ENCODE results near the gene CNOT8. TPM values are rescaled to one million over a fixed set of nuclear protein-coding genes. Genes with fewer than 3 reads are reported as not detected.
"Not testable (repeated sequence)": the region's sequence is repeated elsewhere in the genome, so short reads cannot be mapped to it uniquely, and the experiment has no call there.

Gene CNOT8
- total RNA-seq, 1 donor from 2014 or later: 37.0 TPM

GRCh38 chr5:154901913-154902312, 43.5 kb downstream of the CNOT8 start:
- no peak overlapping the region for H3K27ac Mint-ChIP-seq (ENCODE audit: unreplicated experiment)
- TF ChIP-seq CTCF (IDR thresholded peaks at IDR 0.05): no peak
- H3K9me3 Mint-ChIP-seq (ENCODE audit: low read depth): no peaks in the 10 kb centered on the region
- no peak overlapping the region for H3K4me3 Mint-ChIP-seq (ENCODE audit: unreplicated experiment)
- no peaks in the 10 kb centered on the region for H3K27me3 Mint-ChIP-seq (ENCODE audit: low read depth)
- no peak for DNase-seq (ENCODE audit: low spot score)
- peaks cover 34% of the 10 kb centered on the region for H3K36me3 Mint-ChIP-seq (ENCODE audit: low read depth)
- H3K4me1 Mint-ChIP-seq (ENCODE audit: low read depth): peaks cover 10% of the 10 kb centered on the region

DNA sequence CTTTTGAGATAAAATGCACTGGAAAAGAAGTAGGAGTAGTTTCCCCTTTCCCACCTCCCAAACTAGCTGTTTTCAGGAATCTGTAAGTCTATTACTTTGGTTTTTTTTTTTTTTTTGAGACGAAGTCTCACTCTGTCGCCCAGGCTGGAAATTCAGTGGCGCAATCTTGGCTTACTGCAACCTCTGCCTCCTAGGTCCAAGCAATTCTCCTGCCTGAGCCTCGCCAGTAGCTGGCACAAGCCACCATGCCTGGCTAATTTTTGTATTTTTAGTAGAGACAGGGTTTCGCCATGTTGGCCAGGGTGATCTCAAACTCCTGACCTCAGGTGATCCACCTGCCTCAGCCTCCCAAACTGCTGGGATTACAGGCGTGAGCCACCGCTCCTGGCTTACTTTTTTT, 47.2 kb downstream of the CNOT8 start:
- H3K36me3 Mint-ChIP-seq (ENCODE audit: low read depth): peaks cover 34% of the 10 kb centered on the region
- H3K9me3 Mint-ChIP-seq (ENCODE audit: low read depth); H3K27ac Mint-ChIP-seq (ENCODE audit: unreplicated experiment); H3K27me3 Mint-ChIP-seq (ENCODE audit: low read depth); H3K4me3 Mint-ChIP-seq (ENCODE audit: unreplicated experiment); DNase-seq (ENCODE audit: low spot score): not testable (repeated sequence)
- peaks cover 10% of the 10 kb centered on the region for H3K4me1 Mint-ChIP-seq (ENCODE audit: low read depth)

DNA sequence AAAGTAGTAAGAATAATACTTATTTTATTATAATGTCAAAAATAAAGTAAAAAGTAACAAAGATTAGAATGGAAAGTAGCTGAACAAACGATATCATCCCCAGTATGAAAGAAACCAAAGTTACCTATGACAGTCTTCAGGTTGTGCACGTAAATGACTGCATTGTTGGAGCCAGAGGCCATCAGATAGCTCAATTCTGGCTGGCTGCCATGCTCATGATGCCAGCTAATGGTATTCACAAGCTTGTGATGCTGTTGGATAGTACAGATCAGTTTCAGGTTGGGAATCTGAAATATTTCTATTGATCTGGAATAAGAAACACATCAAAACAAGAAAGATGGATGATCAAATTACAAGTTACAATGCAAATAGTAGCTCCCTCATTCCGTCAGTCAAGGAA, 58.4 kb downstream of the CNOT8 start:
- Mint-ChIP-seq H3K4me3 (ENCODE audit: unreplicated experiment) (no peak overlapping the region), H3K9me3 (ENCODE audit: low read depth) (no peaks in the 10 kb centered on the region), H3K27me3 (ENCODE audit: low read depth) (no peaks in the 10 kb centered on the region), H3K4me1 (ENCODE audit: low read depth) (no peaks in the 10 kb centered on the region), H3K27ac (ENCODE audit: unreplicated experiment) (no peak overlapping the region), H3K36me3 (ENCODE audit: low read depth) (peaks cover 24% of the 10 kb centered on the region)
- no peak for DNase-seq (ENCODE audit: low spot score)
- TF ChIP-seq CTCF (IDR thresholded peaks at IDR 0.05): no peak

DNA sequence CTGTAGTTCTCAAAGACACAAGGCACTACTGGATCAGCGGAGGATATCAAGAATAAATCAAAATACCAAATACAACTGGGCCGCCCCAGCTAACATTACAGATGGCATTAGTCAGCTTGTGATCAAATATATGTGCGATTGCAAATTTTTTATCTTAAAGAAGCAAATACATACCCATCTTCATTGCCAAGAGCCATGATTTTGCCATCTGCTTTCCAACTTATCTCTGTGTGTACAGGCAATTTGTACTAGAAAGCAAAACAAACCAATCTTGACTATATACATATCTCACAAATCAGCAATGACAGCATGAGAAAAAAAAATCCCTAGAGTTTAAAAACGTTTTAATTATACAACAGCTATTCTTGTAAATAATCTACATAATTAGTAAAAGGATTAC, 59.3 kb downstream of the CNOT8 start:
- Mint-ChIP-seq H3K36me3 (ENCODE audit: low read depth) (peaks cover 17% of the 10 kb centered on the region), H3K9me3 (ENCODE audit: low read depth) (no peaks in the 10 kb centered on the region), H3K4me3 (ENCODE audit: unreplicated experiment) (no peak overlapping the region)

DNA sequence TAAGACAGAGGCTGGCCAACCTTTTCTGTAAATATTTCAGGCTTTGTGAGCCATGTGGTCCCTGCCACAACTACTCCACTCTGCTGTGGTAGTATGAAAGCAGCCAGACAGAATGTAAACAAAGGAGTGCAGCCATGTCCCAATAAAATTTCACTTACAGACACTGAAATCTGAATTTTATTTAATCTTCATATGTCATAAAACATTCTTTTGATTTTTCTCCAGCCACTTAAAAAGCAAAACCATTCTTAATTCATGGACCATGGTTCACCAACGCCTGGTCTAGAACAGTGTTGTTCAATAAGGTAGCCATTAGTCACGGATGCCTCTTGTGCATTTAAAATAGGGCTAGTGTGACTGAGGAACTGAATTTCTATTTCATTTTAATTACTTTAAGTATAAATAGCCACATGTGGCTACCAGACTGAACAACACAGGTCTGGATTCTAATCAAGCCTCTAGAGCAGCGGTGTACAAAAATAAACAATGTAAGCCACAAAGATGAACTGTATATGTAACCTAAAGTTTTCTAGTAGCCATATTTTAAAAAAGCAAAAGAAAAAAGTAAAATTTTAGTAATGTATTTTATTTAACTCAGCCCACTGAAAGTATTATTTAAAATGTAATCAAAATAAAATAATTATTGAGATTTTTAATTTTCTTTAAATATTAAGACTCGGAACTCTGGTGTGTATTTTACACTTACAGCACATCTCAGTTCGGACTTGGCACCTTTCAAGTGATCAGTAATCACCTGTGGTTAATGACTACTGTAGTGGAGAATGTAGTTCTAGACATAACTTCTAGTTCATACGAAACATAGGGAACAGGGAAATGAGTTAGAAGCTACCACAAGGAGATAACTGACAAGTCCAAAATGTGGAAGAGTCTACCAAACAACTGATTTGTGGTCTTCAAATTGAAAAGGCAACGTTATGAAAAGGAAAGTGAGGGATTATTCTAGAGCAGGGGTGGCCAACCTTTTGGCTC, 65.3 kb downstream of the CNOT8 start:
- Mint-ChIP-seq H3K9me3 (ENCODE audit: low read depth) (no peaks in the 10 kb centered on the region), H3K27ac (ENCODE audit: unreplicated experiment) (no peak overlapping the region), H3K4me3 (ENCODE audit: unreplicated experiment) (no peak overlapping the region), H3K36me3 (ENCODE audit: low read depth) (peaks cover 32% of the 10 kb centered on the region), H3K4me1 (ENCODE audit: low read depth) (no peaks in the 10 kb centered on the region), H3K27me3 (ENCODE audit: low read depth) (no peaks in the 10 kb centered on the region)
- DNase-seq (ENCODE audit: low spot score): no peak
- no peak for TF ChIP-seq CTCF (IDR thresholded peaks at IDR 0.05)

More for the DNA sequence above, 59.3 kb downstream of the CNOT8 start:
- no peak for DNase-seq (ENCODE audit: low spot score)
- H3K27me3 Mint-ChIP-seq (ENCODE audit: low read depth): no peaks in the 10 kb centered on the region
- H3K27ac Mint-ChIP-seq (ENCODE audit: unreplicated experiment): no peak overlapping the region
- no peak for TF ChIP-seq CTCF (IDR thresholded peaks at IDR 0.05)
- no peaks in the 10 kb centered on the region for H3K4me1 Mint-ChIP-seq (ENCODE audit: low read depth)

Small RNA genes lying within 50 kb of the gene (microRNA-seq; reads per million reads assigned to microRNA genes)
- not detected for gene MIR378H (ENCODE audit: borderline number of aligned reads)

Other genes with a start within 250 kb of the CNOT8 start
- gene LARP1, start 103.2 kb upstream of the CNOT8 start, total RNA-seq: 225 to 272 TPM (median 258 TPM) in 3 replicates
- gene FAXDC2, start 8.0 kb upstream of the CNOT8 start, total RNA-seq: 2.3 to 6.1 TPM (median 2.5 TPM) in 3 replicates
- gene GEMIN5, start 79.6 kb downstream of the CNOT8 start, total RNA-seq: 12.2 to 19.2 TPM (median 12.5 TPM) in 3 replicates
- 34.6 to 41.5 TPM (median 38.2 TPM) in 3 replicates for gene MRPL22, start 82.4 kb downstream of the CNOT8 start, total RNA-seq
- 0.07 TPM in 1 of 3 replicates, not detected in the others for gene KIF4B, start 155.1 kb downstream of the CNOT8 start, total RNA-seq

Data from chondrocyte (in vitro differentiated cells).